GM19193 (cell line): Measurements from ENCODE around the gene RPLP2.

Experiments
- POLR2A ChIP-seq: IDR thresholded peaks from 4 replicates; pipeline ENCODE4 v1.6.1; 2011; ENCODE audit not compliant: insufficient read depth, insufficient read length; ENCODE audit errors: extremely low read depth

The RPLP2 gene

GRCh38 chr11:828506-829175 lies 18.9 kb downstream of the RPLP2 start:
- no peak for TF ChIP-seq POLR2A

GRCh38 chr11:829176-829846 lies 19.5 kb downstream of the RPLP2 start:
- no peak for TF ChIP-seq POLR2A

- no peak for TF ChIP-seq POLR2A
Measured at GRCh38 chr11:829847-830294, 20.1 kb downstream of the RPLP2 start.

GRCh38 chr11:830295-831117 lies 20.7 kb downstream of the RPLP2 start:
- TF ChIP-seq POLR2A = no peak

- no peak for TF ChIP-seq POLR2A
Measured at GRCh38 chr11:831118-831864, 21.5 kb downstream of the RPLP2 start.

GRCh38 chr11:831961-832528 lies 22.3 kb downstream of the RPLP2 start:
- no peak for TF ChIP-seq POLR2A

GRCh38 chr11:832529-833113 lies 22.9 kb downstream of the RPLP2 start, which contains the start of gene CD151:
TSS of gene CD151 (plus strand) at chr11:832952. CDS start at chr11:836070, 3,118 bp downstream.
- TF ChIP-seq POLR2A = no peak

- TF ChIP-seq POLR2A = no peak
Measured at GRCh38 chr11:833114-833791, 23.5 kb downstream of the RPLP2 start.

GRCh38 chr11:833849-834311 lies 24.1 kb downstream of the RPLP2 start:
- TF ChIP-seq POLR2A = no peak

GRCh38 chr11:834371-835316 lies 24.9 kb downstream of the RPLP2 start:
- no peak for TF ChIP-seq POLR2A

GRCh38 chr11:836274-836673 lies 26.5 kb downstream of the RPLP2 start:
- TF ChIP-seq POLR2A = no peak

GRCh38 chr11:836700-837099 lies 26.9 kb downstream of the RPLP2 start:
- TF ChIP-seq POLR2A = no peak
